Measurements from ENCODE around the gene PRKCH. TPM values are rescaled to one million over a fixed set of nuclear protein-coding genes. Genes with fewer than 3 reads are reported as not detected.

Gene PRKCH
- total RNA-seq, 2 donors from 2014 or later = 24.6 to 73.6 TPM

DNA sequence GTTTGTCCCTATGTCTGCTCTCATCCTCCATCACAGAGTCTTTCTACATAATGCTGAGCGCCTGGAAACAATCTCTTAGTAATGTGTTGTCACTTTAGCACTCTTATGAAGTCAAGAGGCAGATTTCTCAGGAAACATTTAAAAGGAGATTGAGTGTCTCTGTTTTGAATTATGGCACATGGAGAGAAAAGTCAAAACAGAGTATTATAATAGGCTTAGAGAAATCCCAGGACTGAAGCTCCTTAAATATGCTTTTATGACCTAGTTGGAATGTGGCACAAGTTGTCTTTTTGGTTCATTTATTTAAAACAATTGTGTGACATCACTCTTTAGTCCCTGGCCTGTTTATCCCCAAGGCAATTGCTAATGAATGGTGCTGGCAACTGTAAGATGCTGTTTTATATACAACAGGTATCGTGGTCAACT lies 256.1 kb downstream of the PRKCH start:
- H3K4me3 ChIP-seq = no peak overlapping the region
- no peaks in the 10 kb centered on the region for H3K27me3 ChIP-seq (replicated peaks; ENCODE audit: insufficient read depth)
- TF ChIP-seq, protein P1, sequence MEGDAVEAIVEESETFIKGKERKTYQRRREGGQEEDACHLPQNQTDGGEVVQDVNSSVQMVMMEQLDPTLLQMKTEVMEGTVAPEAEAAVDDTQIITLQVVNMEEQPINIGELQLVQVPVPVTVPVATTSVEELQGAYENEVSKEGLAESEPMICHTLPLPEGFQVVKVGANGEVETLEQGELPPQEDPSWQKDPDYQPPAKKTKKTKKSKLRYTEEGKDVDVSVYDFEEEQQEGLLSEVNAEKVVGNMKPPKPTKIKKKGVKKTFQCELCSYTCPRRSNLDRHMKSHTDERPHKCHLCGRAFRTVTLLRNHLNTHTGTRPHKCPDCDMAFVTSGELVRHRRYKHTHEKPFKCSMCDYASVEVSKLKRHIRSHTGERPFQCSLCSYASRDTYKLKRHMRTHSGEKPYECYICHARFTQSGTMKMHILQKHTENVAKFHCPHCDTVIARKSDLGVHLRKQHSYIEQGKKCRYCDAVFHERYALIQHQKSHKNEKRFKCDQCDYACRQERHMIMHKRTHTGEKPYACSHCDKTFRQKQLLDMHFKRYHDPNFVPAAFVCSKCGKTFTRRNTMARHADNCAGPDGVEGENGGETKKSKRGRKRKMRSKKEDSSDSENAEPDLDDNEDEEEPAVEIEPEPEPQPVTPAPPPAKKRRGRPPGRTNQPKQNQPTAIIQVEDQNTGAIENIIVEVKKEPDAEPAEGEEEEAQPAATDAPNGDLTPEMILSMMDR (IDR thresholded peaks at IDR 0.05) = no peak
- H3K36me3 ChIP-seq = no peaks in the 10 kb centered on the region
- no peak overlapping the region for H3K27ac ChIP-seq
- peaks cover 0 to 24% of the 10 kb centered on the region in 2 donors for H3K4me1 ChIP-seq (ENCODE audit: control insufficient read depth in 1 of 2, low read depth in 2 of 2)
- no peak for DNase-seq (ENCODE audit: low spot score)
- H3K9me3 ChIP-seq = no peaks in the 10 kb centered on the region
- ATAC-seq (ENCODE audit: insufficient number of reproducible peaks, low FRiP score, low read depth) = no peak

DNA sequence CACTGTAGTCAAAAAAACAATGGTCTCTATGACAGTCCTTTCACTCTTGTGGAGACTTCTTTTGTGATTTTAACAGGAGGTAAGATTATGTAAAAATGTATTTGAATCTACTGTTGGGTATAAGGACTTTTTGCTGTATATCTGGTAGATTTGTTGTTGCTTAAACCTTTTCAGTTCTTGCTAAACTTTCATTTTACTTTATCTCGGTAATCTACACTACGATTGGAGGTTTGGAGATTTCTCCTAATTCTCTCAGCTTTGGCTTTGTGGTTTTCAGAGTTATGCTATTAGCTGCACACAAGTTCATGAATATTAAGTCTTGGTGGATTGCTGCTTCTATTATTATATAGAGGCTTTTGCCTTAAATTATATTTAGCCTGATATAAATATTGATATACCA lies 257.4 kb downstream of the PRKCH start:
- no peak overlapping the region for H3K27ac ChIP-seq
- no peaks in the 10 kb centered on the region for H3K27me3 ChIP-seq (replicated peaks; ENCODE audit: insufficient read depth)
- H3K36me3 ChIP-seq = no peaks in the 10 kb centered on the region
- H3K9me3 ChIP-seq = no peaks in the 10 kb centered on the region
- H3K4me1 ChIP-seq (ENCODE audit: control insufficient read depth in 1 of 2, low read depth in 2 of 2) = peaks cover 0 to 20% of the 10 kb centered on the region in 2 donors
- H3K4me3 ChIP-seq = no peak overlapping the region
- TF ChIP-seq, protein P1 (IDR thresholded peaks at IDR 0.05) = no peak
- DNase-seq (ENCODE audit: low spot score) (no peak), ATAC-seq (ENCODE audit: insufficient number of reproducible peaks, low FRiP score, low read depth) (no peak)

- Histone ChIP-seq H3K27ac (no peak overlapping the region), H3K4me1 (ENCODE audit: control insufficient read depth in 1 of 2, low read depth in 2 of 2) (peaks cover 8 to 27% of the 10 kb centered on the region in 2 donors)
Measured at GRCh38 chr14:61581340-61581739, 260.0 kb downstream of the PRKCH start.

GRCh38 chr14:61581955-61582615 lies 260.7 kb downstream of the PRKCH start:
- TF ChIP-seq, protein P1 (IDR thresholded peaks at IDR 0.05) = no peak

More at GRCh38 chr14:61581340-61581739, 260.0 kb downstream of the PRKCH start:
- TF ChIP-seq, protein P1 (IDR thresholded peaks at IDR 0.05) = no peak
- Histone ChIP-seq H3K4me3 (no peak overlapping the region), H3K36me3 (no peaks in the 10 kb centered on the region), H3K9me3 (no peaks in the 10 kb centered on the region), H3K27me3 (replicated peaks; ENCODE audit: insufficient read depth) (no peaks in the 10 kb centered on the region)
- ATAC-seq (ENCODE audit: insufficient number of reproducible peaks, low FRiP score, low read depth) (no peak), DNase-seq (ENCODE audit: low spot score) (no peak)

GRCh38 chr14:61582815-61583214 lies 261.4 kb downstream of the PRKCH start:
- TF ChIP-seq, protein P1 (IDR thresholded peaks at IDR 0.05) = no peak
- no peaks in the 10 kb centered on the region for H3K36me3 ChIP-seq
- peaks cover 18 to 39% of the 10 kb centered on the region in 2 donors for H3K4me1 ChIP-seq (ENCODE audit: control insufficient read depth in 1 of 2, low read depth in 2 of 2)
- no peak overlapping the region for H3K27ac ChIP-seq
- H3K4me3 ChIP-seq = no peak overlapping the region
- ATAC-seq (ENCODE audit: insufficient number of reproducible peaks, low FRiP score, low read depth) (no peak), DNase-seq (ENCODE audit: low spot score) (no peak)
- H3K9me3 ChIP-seq = no peaks in the 10 kb centered on the region
- no peaks in the 10 kb centered on the region for H3K27me3 ChIP-seq (replicated peaks; ENCODE audit: insufficient read depth)

More at GRCh38 chr14:61581955-61582615, 260.7 kb downstream of the PRKCH start:
- no peak overlapping the region for H3K27ac ChIP-seq
- H3K27me3 ChIP-seq (replicated peaks; ENCODE audit: insufficient read depth) = no peaks in the 10 kb centered on the region
- no peak overlapping the region for H3K4me3 ChIP-seq
- DNase-seq (ENCODE audit: low spot score) (no peak), ATAC-seq (ENCODE audit: insufficient number of reproducible peaks, low FRiP score, low read depth) (no peak)
- H3K9me3 ChIP-seq = no peaks in the 10 kb centered on the region
- H3K4me1 ChIP-seq (ENCODE audit: control insufficient read depth in 1 of 2, low read depth in 2 of 2) = peaks cover 13 to 32% of the 10 kb centered on the region in 2 donors
- no peaks in the 10 kb centered on the region for H3K36me3 ChIP-seq

All from thoracic aorta (tissue), 2 donors.